OCI-LY7 (cell line): ENCODE data around the gene TMEM59L. TPM values are rescaled to one million over a fixed set of nuclear protein-coding genes. Genes with fewer than 3 reads are reported as not detected.
A peak's percentile ranks its signal among the peaks of the same experiment; 100 is the strongest.
"Not testable (repeated sequence)": the region's sequence is repeated elsewhere in the genome, so short reads cannot be mapped to it uniquely, and the experiment has no call there.

Experiments used
- BruUV-seq: library from RNA; stranded (reverse); fragments of 400-500 nt; replicated peaks from 2 replicates; lab custom pipeline; 2021; lab: Mats Ljungman, UMichigan
- CTCF ChIA-PET: fragments of 300-600 bp; sonication (Branson Sonifier 250); formaldehyde crosslinking; loops from one replicate; lab custom pipeline; 2022; ENCODE audit warnings: antibody characterized with exemption; ENCODE audit not compliant: unreplicated experiment; lab: Charles Lee
- POLR2A ChIA-PET: fragments of 300-600 bp; sonication (Branson Sonifier 250); formaldehyde crosslinking; loops from one replicate; lab custom pipeline; 2022; ENCODE audit warnings: antibody characterized with exemption; lab: Charles Lee
- DNase-seq: peaks from one replicate; pipeline ENCODE4 v3.0.0-alpha.2; 2015; ENCODE audit warnings: low spot score
- H2AFZ ChIP-seq: fragments of 200-600 bp; sonication (generic), shearing (Covaris generic); 2 replicates; pipeline ENCODE4 v1.6.1; 2014; ENCODE audit warnings: mild to moderate bottlenecking, antibody characterized with exemption, low read length, moderate library complexity
- H3K27ac ChIP-seq: fragments of 200-600 bp; sonication (generic); 2 replicates; pipeline ENCODE4 v1.5.1; 2014; ENCODE audit warnings: mixed run types, low read depth, mild to moderate bottlenecking, moderate library complexity, low read length, inconsistent platforms; ENCODE audit not compliant: poor library complexity, severe bottlenecking
- H3K36me3 ChIP-seq: fragments of 200-600 bp; sonication (generic); 2 replicates; pipeline ENCODE4 v1.6.1; 2014; ENCODE audit warnings: mild to moderate bottlenecking, antibody characterized with exemption, low read length, moderate library complexity, mixed read lengths; ENCODE audit not compliant: insufficient read depth
- H3K4me1 ChIP-seq: fragments of 200-600 bp; sonication (generic); 2 replicates; pipeline ENCODE4 v1.5.1; 2014; ENCODE audit warnings: mild to moderate bottlenecking, low read length; ENCODE audit not compliant: insufficient read depth, poor library complexity, severe bottlenecking
- H3K4me2 ChIP-seq: fragments of 200-600 bp; sonication (generic); 2 replicates; pipeline ENCODE4 v1.6.1; 2014; ENCODE audit warnings: mild to moderate bottlenecking, low read length
- H3K4me3 ChIP-seq: fragments of 200-600 bp; sonication (generic); 2 replicates; pipeline ENCODE4 v1.5.1; 2014; ENCODE audit warnings: mild to moderate bottlenecking, low read depth, low read length; ENCODE audit not compliant: poor library complexity, severe bottlenecking
- H3K79me2 ChIP-seq: fragments of 200-600 bp; sonication (generic); 2 replicates; pipeline ENCODE4 v1.6.1; 2016; ENCODE audit warnings: low read depth, mild to moderate bottlenecking, low read length, moderate library complexity, mixed read lengths; ENCODE audit not compliant: insufficient read depth
- H3K9me2 ChIP-seq: fragments of 200-600 bp; sonication (generic); 2 replicates; pipeline ENCODE4 v1.6.1; 2016; ENCODE audit warnings: mild to moderate bottlenecking, low read length, mixed read lengths; ENCODE audit not compliant: insufficient read depth
- H3K9me3 ChIP-seq: fragments of 200-600 bp; sonication (generic); 2 replicates; pipeline ENCODE4 v1.6.1; 2014; ENCODE audit warnings: mild to moderate bottlenecking, mixed run types, low read length, mixed read lengths
- H4K20me1 ChIP-seq: fragments of 200-600 bp; sonication (generic); 2 replicates; pipeline ENCODE4 v1.6.1; 2014; ENCODE audit warnings: mild to moderate bottlenecking, antibody characterized with exemption, low read length, moderate library complexity, mixed read lengths; ENCODE audit not compliant: insufficient read depth
- CTCF ChIP-seq: fragments of 200-600 bp; sonication (generic); conservative IDR thresholded peaks from 2 replicates; pipeline ENCODE4 v1.5.1; 2014; ENCODE audit warnings: mild to moderate bottlenecking, antibody characterized with exemption, low read length, moderate library complexity, mixed read lengths
- EZH2phosphoT487 ChIP-seq: fragments of 200-600 bp; sonication (generic); IDR thresholded peaks from 2 replicates; pipeline ENCODE4 v1.6.1; 2018; ENCODE audit warnings: low read depth, borderline replicate concordance, mild to moderate bottlenecking, mixed run types, antibody characterized with exemption, low read length, moderate library complexity, mixed read lengths
- intact Hi-C: fragments of 100-400 bp; cut with micrococcal nuclease; formaldehyde crosslinking; loops from one replicate; pipeline ENCODE4 v1.10.0; 2022; ENCODE audit not compliant: unreplicated experiment
- total RNA-seq, 2 experiments: library from RNA; depleted of rRNA in 1 of 2; stranded (reverse); fragments of >200 nt in 1 of 2; shearing (Covaris generic) in 1 of 2; gene quantifications; 2 replicates each; pipeline ENCODE4 v1.2.3, GENCODE V29; 2014 to 2022

Gene TMEM59L
- total RNA-seq, 2 experiments from 2014 or later: 0.84 to 1.0 TPM

GRCh38 chr19:18591735-18592385 is 20.8 kb upstream of the TMEM59L start:
- Histone ChIP-seq H3K4me3 (no peak overlapping the region), H3K4me1 (peaks cover 42% of the 10 kb centered on the region), H3K36me3 (peaks cover 17% of the 10 kb centered on the region; the same call in 1 of the 2 replicates), H3K9me3 (no peaks in the 10 kb centered on the region), H4K20me1 (no peaks in the 10 kb centered on the region), H3K9me2 (no peaks in the 10 kb centered on the region), H3K27ac (no peak overlapping the region), H3K4me2 (no peak overlapping the region), H3K79me2 (peaks cover 10% of the 10 kb centered on the region), H2AFZ (no peak overlapping the region)
- DNase-seq: no peak
- TF ChIP-seq CTCF (no peak), EZH2phosphoT487 (no peak)
- POLR2A ChIA-PET: interaction anchor here (1.1 kb wide), 1 partner anchor 47 kb away, joined by 3 read pairs; no protein-coding TSS in a partner anchor
- CTCF ChIA-PET: no interaction called here
- intact Hi-C loops: no loop called here
- BruUV-seq: no TSS peak

- H3K9me3 ChIP-seq, H3K27ac ChIP-seq, H3K79me2 ChIP-seq, H3K9me2 ChIP-seq, H2AFZ ChIP-seq, intact Hi-C loops, DNase-seq, BruUV-seq, H4K20me1 ChIP-seq: not testable (repeated sequence)
- ChIA-PET CTCF (interaction anchor here (0.6 to 1.4 kb wide), 2 partner anchors 36 to 83 kb away, joined by 3 to 5 read pairs; no protein-coding TSS in a partner anchor), POLR2A (interaction anchor here (1.1 kb wide), 1 partner anchor 48 kb away, joined by 3 read pairs; no protein-coding TSS in a partner anchor)
- Histone ChIP-seq H3K4me3 (peak overlapping the region; percentile 62), H3K36me3 (peaks cover 17% of the 10 kb centered on the region; the same call in 1 of the 2 replicates), H3K4me2 (peak overlapping the region; percentile 80), H3K4me1 (peaks cover 38% of the 10 kb centered on the region)
These were observed 19.9 kb upstream of the TMEM59L start for GRCh38 chr19:18592732-18593131.

GRCh38 chr19:18593367-18594095 is 19.1 kb upstream of the TMEM59L start:
- CTCF ChIA-PET: interaction anchor here (0.5 to 1.4 kb wide), 5 partner anchors 29 to 593 kb away, joined by 3 to 10 read pairs (median 5); no protein-coding TSS in a partner anchor
- Histone ChIP-seq H3K27ac (peak overlapping the region; percentile 31), H3K4me2 (peak overlapping the region; percentile 80), H2AFZ (no peak overlapping the region), H3K4me1 (peaks cover 32% of the 10 kb centered on the region), H3K4me3 (peak overlapping the region; percentile 62), H3K36me3 (peaks cover 17% of the 10 kb centered on the region; the same call in 1 of the 2 replicates), H4K20me1 (no peaks in the 10 kb centered on the region), H3K79me2 (peaks cover 10% of the 10 kb centered on the region), H3K9me2 (no peaks in the 10 kb centered on the region), H3K9me3 (no peaks in the 10 kb centered on the region)
- no peak for TF ChIP-seq CTCF
- TF ChIP-seq EZH2phosphoT487: no peak
- BruUV-seq: no TSS peak
- DNase-seq: peak; percentile 39
- POLR2A ChIA-PET: interaction anchor here (0.6 to 1.1 kb wide), 3 partner anchors 48 to 561 kb away, joined by 3 to 5 read pairs (median 3); no protein-coding TSS in a partner anchor
- intact Hi-C loops: loop anchor here (1.0 to 2.0 kb wide), 2 partner anchors 79 to 254 kb away; no protein-coding TSS in a partner anchor
